IPS-18c (cell line): ENCODE data around the gene MBD6.

Experiments used
- H3K4me3 ChIP-seq: 2 replicates; pipeline ENCODE4 v1.7.0; 2013; ENCODE audit warnings: low read depth, mild to moderate bottlenecking, low read length, moderate library complexity; ENCODE audit not compliant: insufficient read depth
- H3K9me3 ChIP-seq: one replicate; pipeline ENCODE4 v1.6.1; 2013; ENCODE audit warnings: mild to moderate bottlenecking, low read length, moderate library complexity; ENCODE audit not compliant: control insufficient read depth, insufficient read depth

The MBD6 gene

DNA sequence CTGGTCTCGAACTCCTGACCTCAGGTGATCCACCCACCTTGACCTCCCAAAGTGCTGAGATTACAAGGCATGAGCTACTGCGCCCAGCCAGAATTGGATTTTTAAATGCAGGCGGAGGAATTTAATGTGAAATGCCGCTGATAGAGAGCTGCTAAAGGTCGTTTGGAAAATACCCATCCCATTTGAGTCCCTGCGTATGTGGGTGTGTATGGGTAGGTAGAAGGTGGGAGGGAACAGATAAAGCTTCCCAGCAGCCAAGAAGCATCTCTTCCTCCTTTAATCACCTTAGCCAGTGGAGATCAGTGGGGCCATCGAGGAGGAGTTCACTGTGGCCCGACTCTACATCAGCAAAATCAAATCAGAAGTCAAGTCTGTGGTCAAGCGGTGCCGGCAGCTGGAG lies 52.2 kb downstream of the MBD6 start:
- H3K9me3 ChIP-seq = no peaks in the 10 kb centered on the region
- no peak overlapping the region for H3K4me3 ChIP-seq

DNA sequence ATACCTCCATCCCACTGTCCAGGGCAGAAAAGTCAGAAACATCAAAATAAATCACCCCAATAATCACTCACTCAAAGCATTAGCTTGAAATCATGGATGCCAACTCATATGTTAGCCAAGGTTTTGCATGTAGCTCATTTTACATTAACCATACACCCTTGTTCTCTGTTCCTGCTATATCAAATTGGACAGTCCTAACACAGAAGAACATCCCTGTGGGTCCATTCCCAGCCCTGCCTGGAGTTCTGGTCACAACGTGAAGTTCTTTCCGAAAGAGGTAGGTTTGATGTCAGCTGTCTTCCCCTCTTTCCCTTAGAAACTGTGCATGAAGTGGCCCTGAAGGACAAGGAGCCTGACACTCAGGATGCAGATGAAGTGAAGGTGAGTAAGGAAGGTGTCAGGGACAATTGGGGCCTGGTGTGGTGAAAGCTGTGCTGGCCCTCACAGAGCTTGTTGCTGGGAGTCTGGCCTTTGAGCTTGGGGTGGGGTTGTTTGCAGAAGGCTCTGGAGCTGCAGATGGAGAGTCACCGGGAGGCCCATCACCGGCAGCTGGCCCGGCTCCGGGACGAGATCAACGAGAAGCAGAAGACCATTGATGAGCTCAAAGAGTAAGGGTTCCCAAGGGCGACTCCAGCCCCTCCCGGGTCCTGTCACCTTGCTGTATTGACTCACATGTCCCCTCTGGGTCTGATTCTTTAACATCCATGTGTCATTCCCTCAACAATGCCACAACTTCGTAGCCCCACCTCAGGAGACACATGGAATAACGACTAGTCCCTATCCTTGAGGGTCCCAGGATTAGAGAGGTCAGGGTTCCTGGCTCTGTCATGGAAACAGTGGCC lies 53.4 kb downstream of the MBD6 start:
- no peak overlapping the region for H3K4me3 ChIP-seq

DNA sequence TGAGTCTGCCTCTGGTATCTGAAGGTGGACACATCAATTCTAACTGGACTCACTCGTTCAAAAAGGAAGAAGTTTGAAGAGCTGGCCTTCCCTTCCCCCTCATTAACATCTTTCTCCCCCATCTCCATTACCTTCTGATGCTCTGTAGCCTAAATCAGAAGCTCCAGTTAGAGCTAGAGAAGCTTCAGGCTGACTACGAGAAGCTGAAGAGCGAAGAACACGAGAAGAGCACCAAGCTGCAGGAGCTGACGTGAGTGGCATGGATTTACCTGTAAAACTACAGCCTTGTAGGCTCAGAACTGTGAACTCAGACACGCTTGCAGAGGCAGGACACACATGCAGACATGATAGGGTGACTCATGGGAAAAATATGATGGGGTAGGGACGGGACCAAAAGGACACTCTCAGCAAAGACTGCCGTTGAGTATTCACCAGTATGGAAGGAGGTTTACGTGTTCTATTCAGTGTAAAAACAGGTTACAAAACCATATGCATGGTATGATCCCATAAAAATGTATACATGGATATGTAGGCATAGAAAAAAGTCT lies 54.1 kb downstream of the MBD6 start:
- Histone ChIP-seq H3K9me3 (no peaks in the 10 kb centered on the region), H3K4me3 (no peak overlapping the region)

More for the DNA sequence above, 53.4 kb downstream of the MBD6 start:
- no peaks in the 10 kb centered on the region for H3K9me3 ChIP-seq

DNA sequence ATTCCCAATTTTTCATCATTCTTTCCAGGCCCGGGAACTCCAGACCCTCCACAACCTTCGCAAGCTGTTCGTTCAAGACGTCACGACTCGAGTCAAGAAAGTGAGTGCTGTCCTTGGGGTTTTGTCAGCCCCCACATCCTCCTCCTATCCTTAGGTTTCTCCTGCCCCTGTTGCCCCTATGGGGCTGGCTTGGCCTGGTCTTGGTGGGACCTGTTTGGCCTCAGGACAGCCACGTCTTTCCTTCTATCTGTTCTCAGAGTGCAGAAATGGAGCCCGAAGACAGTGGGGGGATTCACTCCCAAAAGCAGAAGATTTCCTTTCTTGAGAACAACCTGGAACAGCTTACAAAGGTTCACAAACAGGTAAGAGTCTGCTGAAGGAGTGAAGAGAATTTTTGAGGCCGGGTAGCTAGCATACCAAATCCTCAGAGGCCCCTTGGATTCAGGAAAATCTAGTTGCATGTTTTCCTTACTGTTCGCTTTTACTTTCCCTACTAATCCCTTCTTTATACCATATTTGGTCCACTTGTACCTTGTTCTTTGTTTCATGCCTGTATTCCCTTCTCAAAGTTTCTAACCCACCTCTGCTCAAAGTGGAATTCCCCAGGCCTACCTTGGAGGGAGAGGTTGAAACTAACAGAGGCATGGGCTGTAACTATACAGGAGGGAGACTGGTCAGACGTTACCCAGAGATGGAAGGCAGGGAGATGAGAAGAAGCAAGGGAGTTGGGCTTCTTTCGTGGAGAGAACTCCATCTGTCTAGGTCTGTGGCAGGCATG lies 55.5 kb downstream of the MBD6 start:
- no peak overlapping the region for H3K4me3 ChIP-seq
- H3K9me3 ChIP-seq = no peaks in the 10 kb centered on the region

DNA sequence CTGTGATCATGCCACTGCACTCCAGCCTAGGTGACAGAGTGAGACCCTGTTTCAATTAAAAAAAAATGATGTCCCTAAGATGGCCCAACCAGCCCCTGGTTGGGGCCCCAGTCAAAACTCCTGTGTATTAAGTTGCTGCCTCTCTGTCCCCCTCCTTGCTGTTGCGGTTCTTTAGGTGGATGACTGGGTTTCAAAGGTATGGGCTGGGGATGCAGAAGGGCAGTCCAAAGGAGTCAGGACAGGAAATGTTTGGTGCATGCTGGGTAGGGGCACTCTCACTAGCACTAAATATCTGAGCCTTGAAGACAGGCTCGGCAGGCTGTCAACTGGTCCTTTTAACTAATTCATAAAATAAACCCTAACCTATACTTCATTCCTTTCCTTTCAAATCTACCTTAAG lies 56.4 kb downstream of the MBD6 start:
- no peak overlapping the region for H3K4me3 ChIP-seq
- H3K9me3 ChIP-seq = no peaks in the 10 kb centered on the region
